Omental fat pad (tissue), 4 donors: ENCODE measurements around the gene KIF3C. TPM values are rescaled to one million over a fixed set of nuclear protein-coding genes. Genes with fewer than 3 reads are reported as not detected.

Source experiments
- ATAC-seq: fragments of 150-250 bp; one replicate; pipeline ENCODE4 v1.9.1; 2016; ENCODE audit warnings: mild to moderate bottlenecking, moderate library complexity; ENCODE audit not compliant: low FRiP score
- DNase-seq: peaks from one replicate; pipeline ENCODE4 v3.0.0-alpha.2; 2019; ENCODE audit warnings: low spot score
- small RNA-seq: library from RNA; depleted of rRNA; stranded (forward); fragments of <200 nt; gene quantifications from one replicate; pipeline ENCODE3, GENCODE V24; 2016
- total RNA-seq, 4 donors: library from RNA; depleted of rRNA; stranded (reverse); fragments of >200 nt; gene quantifications; one replicate each; pipeline ENCODE4 v1.1.0, GENCODE V29; 2016
- TF ChIP-seq, protein P1 (sequence below), 3 donors: fragments of 450-650 bp; IDR thresholded peaks; one replicate each; pipeline ENCODE4 v1.5.1; 2016 to 2017; ENCODE audit warnings: antibody characterized with exemption in 3 of 3, mild to moderate bottlenecking in 3 of 3, moderate library complexity in 2 of 3

KIF3C gene
- total RNA-seq, 4 donors from 2014 or later: 1.2 to 6.2 (median 2.7) TPM

DNA sequence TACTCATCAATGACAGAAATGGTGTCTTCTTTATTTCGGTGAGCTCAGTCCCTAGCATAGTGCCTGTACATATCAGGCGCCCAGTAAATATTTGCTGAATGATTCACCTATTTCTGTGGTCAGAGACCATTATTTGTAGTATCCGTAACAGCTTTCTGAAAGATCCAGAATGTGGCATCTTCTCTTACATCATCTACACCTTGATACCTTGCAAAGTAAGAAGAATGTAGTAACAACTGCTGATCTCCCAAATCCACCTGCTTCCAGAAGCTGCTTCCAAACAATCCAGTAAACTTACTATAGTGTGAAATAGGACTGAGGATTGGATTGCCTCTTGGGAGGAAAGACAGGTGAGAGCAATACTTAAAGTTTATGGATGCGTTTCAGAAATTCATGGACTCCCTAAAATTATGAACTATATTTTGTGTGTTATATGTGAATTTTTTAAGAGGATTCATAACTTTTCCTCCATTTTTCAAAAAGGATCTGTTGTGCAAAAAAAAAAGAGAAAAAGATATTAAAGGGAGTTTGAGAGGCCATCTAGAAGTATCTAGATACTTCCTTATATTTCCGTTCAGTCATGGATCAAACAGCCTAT is 103.1 kb downstream of the KIF3C start:
- ATAC-seq: no peak
- DNase-seq: no peak
- TF ChIP-seq, protein P1, sequence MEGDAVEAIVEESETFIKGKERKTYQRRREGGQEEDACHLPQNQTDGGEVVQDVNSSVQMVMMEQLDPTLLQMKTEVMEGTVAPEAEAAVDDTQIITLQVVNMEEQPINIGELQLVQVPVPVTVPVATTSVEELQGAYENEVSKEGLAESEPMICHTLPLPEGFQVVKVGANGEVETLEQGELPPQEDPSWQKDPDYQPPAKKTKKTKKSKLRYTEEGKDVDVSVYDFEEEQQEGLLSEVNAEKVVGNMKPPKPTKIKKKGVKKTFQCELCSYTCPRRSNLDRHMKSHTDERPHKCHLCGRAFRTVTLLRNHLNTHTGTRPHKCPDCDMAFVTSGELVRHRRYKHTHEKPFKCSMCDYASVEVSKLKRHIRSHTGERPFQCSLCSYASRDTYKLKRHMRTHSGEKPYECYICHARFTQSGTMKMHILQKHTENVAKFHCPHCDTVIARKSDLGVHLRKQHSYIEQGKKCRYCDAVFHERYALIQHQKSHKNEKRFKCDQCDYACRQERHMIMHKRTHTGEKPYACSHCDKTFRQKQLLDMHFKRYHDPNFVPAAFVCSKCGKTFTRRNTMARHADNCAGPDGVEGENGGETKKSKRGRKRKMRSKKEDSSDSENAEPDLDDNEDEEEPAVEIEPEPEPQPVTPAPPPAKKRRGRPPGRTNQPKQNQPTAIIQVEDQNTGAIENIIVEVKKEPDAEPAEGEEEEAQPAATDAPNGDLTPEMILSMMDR (IDR thresholded peaks at IDR 0.05): no peak

- DNase-seq (peak; percentile 77), ATAC-seq (peak; percentile 99)
- TF ChIP-seq, protein P1 (IDR thresholded peaks at IDR 0.05): no peak
Measured at GRCh38 chr2:25878361-25879132, 103.8 kb downstream of the KIF3C start, which contains the start of gene ASXL2. ASXL2 (minus strand) TSS chr2:25878487; CDS start chr2:25878222, 265 bp downstream.

- peak; percentile 16 for ATAC-seq
- TF ChIP-seq, protein P1 (IDR thresholded peaks at IDR 0.05): no peak
- DNase-seq: no peak
Measured at GRCh38 chr2:25877431-25878360, 104.6 kb downstream of the KIF3C start.

Small RNA genes lying within 50 kb of the gene (small RNA-seq; reads per million reads assigned to genes)
- gene NDUFB4P4: not detected
- not detected for gene UQCRHP2

Other genes with a start within 250 kb of the KIF3C start
- gene ASXL2, start 104.0 kb downstream of the KIF3C start, total RNA-seq: 10 to 100 TPM; 15.4 to 19.7 (median 17.6) TPM
- gene RAB10, start 51.6 kb upstream of the KIF3C start, total RNA-seq: 100 to 1,000 TPM in 1 of 4 donors, 10 to 100 TPM in 3; 78.3 to 115 (median 86.1) TPM
- gene GAREM2, start 190.6 kb upstream of the KIF3C start, total RNA-seq: 1 to 10 TPM; 1.0 to 3.3 (median 2.0) TPM